Stimulated activated CD8-positive, alpha-beta memory T cell treated with anti-CD3 and anti-CD28 coated beads, Interleukin-12 subunit alpha, Interleukin-12 subunit beta, amount 100 ng/mL, for 24 hours (primary cell): ENCODE results near the gene SRP68.
"Not testable (repeated sequence)": the region's sequence is repeated elsewhere in the genome, so short reads cannot be mapped to it uniquely, and the experiment has no call there.

Source experiments
- DNase-seq: peaks from one replicate; pipeline ENCODE4 v3.0.0-alpha.2; 2020; ENCODE audit errors: extremely low read depth

The SRP68 gene

GRCh38 chr17:76089680-76090516, 17.6 kb upstream of the SRP68 start:
- no peak for DNase-seq

GRCh38 chr17:76088868-76089576, 16.7 kb upstream of the SRP68 start:
- no peak for DNase-seq

GRCh38 chr17:76088041-76088867, 15.9 kb upstream of the SRP68 start:
- DNase-seq = no peak

- no peak for DNase-seq
Measured at GRCh38 chr17:76087531-76087930, 15.2 kb upstream of the SRP68 start.

- DNase-seq = no peak
Measured at GRCh38 chr17:76086384-76086783, 14.1 kb upstream of the SRP68 start.

GRCh38 chr17:76085731-76086366, 13.5 kb upstream of the SRP68 start:
- no peak for DNase-seq

- no peak for DNase-seq
Measured at GRCh38 chr17:76085066-76085730, 12.9 kb upstream of the SRP68 start.

- no peak for DNase-seq
Measured at GRCh38 chr17:76083536-76084182, 11.3 kb upstream of the SRP68 start.

GRCh38 chr17:76082326-76083251, 10.3 kb upstream of the SRP68 start:
- DNase-seq = no peak

GRCh38 chr17:76081295-76082210, 9.2 kb upstream of the SRP68 start:
- DNase-seq = no peak

GRCh38 chr17:76080768-76081287, 8.5 kb upstream of the SRP68 start:
- DNase-seq = no peak

GRCh38 chr17:76079956-76080767, 7.8 kb upstream of the SRP68 start:
- no peak for DNase-seq

- DNase-seq = no peak
Measured at GRCh38 chr17:76079535-76079955, 7.2 kb upstream of the SRP68 start.

- DNase-seq = no peak
Measured at GRCh38 chr17:76078860-76079534, 6.7 kb upstream of the SRP68 start, which contains the start of gene ZACN. Gene ZACN, plus strand, starts transcription at chr17:76079182. Its CDS starts 83 bp downstream, at chr17:76079265.

GRCh38 chr17:76078370-76078769, 6.1 kb upstream of the SRP68 start:
- not testable (repeated sequence) for DNase-seq

- no peak for DNase-seq
Measured at GRCh38 chr17:76077584-76078110, 5.3 kb upstream of the SRP68 start.
